Ovary (tissue), 3 donors: Measurements from ENCODE around the gene CLIC4.
"Not testable (repeated sequence)": the region's sequence is repeated elsewhere in the genome, so short reads cannot be mapped to it uniquely, and the experiment has no call there.

Source experiments
- POLR2A ChIP-seq: fragments of 450-650 bp; IDR thresholded peaks from one replicate; pipeline ENCODE4 v1.6.1; 2017; ENCODE audit warnings: antibody characterized with exemption, mild to moderate bottlenecking, moderate library complexity
- TF ChIP-seq, protein P1 (sequence below), 3 donors: fragments of 450-650 bp in 2 of 3; fragments of 200-600 bp in 1 of 3; IDR thresholded peaks; one replicate each; pipeline versions ENCODE4 v1.5.1 to v1.8.0; 2016 to 2022; ENCODE audit warnings: antibody characterized with exemption in 3 of 3, mild to moderate bottlenecking in 1 of 3
- donor health status: DM: no; HTN: no; CAD: no.

DNA sequence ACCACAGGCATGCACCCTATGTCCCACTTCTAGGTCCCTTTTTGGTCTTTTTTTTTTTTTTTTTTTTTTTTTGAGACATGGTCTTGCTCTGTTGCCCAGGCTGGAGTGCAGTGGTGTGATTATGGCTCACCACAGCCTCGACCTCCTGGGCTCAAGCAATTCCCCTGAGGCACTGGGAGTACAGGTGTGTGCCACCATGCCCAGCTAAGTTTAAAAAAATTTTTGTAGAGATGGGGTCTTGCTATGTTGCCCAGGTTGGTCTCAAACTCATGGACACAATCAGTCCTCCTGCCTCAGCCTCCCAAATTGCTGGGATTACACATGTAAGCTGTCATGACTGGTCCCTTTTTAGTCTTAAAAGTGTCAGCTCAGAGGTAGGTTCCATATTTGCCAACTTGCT lies 75.0 kb downstream of the CLIC4 start:
- TF ChIP-seq, protein P1, sequence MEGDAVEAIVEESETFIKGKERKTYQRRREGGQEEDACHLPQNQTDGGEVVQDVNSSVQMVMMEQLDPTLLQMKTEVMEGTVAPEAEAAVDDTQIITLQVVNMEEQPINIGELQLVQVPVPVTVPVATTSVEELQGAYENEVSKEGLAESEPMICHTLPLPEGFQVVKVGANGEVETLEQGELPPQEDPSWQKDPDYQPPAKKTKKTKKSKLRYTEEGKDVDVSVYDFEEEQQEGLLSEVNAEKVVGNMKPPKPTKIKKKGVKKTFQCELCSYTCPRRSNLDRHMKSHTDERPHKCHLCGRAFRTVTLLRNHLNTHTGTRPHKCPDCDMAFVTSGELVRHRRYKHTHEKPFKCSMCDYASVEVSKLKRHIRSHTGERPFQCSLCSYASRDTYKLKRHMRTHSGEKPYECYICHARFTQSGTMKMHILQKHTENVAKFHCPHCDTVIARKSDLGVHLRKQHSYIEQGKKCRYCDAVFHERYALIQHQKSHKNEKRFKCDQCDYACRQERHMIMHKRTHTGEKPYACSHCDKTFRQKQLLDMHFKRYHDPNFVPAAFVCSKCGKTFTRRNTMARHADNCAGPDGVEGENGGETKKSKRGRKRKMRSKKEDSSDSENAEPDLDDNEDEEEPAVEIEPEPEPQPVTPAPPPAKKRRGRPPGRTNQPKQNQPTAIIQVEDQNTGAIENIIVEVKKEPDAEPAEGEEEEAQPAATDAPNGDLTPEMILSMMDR (IDR thresholded peaks at IDR 0.05), result not testable (repeated sequence)
- TF ChIP-seq POLR2A, result not testable (repeated sequence)
